GM19025 (cell line): Measurements from ENCODE around the gene ADAMTS7.
"Not testable (repeated sequence)": the region's sequence is repeated elsewhere in the genome, so short reads cannot be mapped to it uniquely, and the experiment has no call there.

Source experiments
- ATAC-seq: cut with Tn5 transposase; IDR thresholded peaks from one replicate; pipeline ENCODE4 v1.9.1; 2021; ENCODE audit warnings: mild to moderate bottlenecking, low read depth, moderate library complexity; ENCODE audit not compliant: unreplicated experiment

The ADAMTS7 gene

DNA sequence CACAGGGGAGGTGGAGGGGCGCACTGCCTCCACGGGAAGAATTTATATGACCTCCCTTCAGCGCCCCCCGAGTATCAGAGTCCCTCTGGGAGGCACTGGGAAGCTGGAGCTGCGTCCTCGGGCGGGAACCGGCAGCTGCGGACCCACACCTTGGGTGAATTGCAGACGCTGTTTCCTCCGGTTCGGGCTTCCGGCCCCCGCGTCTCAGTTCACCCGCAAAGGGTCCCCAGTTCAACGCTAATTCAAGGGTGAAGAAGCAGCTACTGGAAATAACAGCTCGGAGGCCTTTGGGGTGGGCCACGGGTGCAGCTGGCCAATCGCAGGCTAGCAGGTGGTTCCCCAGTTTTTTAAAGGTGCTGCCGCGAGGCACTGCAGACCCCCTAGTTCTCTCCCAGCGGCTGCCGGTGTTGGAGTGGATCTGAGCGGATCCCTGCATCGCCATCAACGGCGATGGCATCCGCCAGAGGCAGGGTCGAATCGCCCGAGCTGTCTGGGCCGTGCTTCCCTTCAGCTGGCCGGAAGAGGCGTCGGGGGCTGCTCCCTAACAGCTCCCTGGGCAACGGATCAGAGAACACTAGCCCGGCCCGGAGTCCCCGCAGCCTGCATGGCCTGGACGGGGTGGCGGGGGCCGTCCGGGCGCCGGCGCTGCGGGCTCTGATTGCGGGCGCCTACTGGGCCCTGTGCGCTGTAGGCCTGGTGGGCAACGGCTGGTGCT is 19.4 kb upstream of the ADAMTS7 start:
- no peak for ATAC-seq

DNA sequence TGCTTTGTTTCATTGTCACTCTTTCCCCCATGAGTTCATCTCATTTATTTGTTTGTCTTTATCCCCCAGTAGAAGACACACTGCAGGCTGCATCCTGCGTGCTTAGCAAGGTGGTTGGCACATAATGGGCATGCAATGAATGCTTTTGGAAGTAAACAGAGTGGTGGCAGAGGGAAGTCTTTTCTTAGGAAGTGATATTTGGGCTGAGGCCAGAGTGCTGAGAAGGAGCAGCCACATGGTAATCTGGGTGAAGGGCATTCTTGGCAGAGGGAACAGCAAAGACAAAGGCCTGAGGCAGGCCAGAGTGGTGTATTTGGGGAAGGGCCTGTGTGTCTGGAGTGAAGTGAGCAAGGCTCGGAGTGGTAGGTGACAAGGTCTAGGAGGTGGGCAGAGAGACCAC is 17.7 kb upstream of the ADAMTS7 start:
- ATAC-seq = no peak

- no peak for ATAC-seq
Observed at GRCh38 chr15:78822514-78822913, 11.2 kb upstream of the ADAMTS7 start.

DNA sequence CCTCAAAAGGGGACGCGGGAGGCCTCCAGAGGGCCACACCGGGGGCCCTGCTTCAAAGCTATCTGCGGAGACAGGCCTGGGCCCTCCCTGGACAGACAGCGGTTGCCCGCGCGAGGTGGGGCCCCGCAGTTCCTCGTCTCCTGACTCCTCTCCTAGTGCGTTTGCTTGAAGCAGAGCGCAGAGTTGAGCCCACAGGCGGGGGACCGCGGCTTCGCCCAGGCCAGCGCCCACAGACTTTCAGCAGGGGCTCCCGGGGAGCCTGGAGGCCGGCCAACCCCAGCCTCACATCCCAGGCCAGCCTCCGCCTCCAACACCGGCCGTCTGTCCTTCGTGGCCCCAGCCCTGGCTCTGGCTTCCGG is 540 bp upstream of the ADAMTS7 start:
- no peak for ATAC-seq

GRCh38 chr15:78810362-78811123 is 721 bp downstream of the ADAMTS7 start:
- ATAC-seq = no peak

GRCh38 chr15:78810003-78810361 is 1.3 kb downstream of the ADAMTS7 start:
- no peak for ATAC-seq

GRCh38 chr15:78808550-78808949 is 2.7 kb downstream of the ADAMTS7 start:
- ATAC-seq = no peak

- no peak for ATAC-seq
Observed at GRCh38 chr15:78807359-78807758, 3.9 kb downstream of the ADAMTS7 start.

DNA sequence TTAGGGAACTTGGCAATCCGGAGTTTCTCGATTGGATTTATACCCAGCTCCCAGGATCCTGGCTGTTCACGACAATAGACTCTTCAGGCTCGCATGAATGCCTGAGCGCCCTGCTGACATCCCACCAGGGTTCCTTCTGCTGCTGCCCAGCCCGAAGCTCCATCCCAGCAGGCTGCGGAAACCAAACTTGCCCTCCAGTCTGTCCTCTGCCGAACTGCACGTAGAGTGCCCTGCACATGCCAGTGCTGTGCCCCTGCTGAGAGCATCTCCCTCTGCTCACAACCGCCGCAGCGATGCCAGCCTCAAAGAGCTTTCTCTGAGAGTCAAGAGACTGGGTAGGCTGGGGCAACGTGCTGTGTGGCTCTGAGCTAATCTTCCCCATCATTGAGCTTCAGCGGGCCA is 6.9 kb downstream of the ADAMTS7 start:
- no peak for ATAC-seq

DNA sequence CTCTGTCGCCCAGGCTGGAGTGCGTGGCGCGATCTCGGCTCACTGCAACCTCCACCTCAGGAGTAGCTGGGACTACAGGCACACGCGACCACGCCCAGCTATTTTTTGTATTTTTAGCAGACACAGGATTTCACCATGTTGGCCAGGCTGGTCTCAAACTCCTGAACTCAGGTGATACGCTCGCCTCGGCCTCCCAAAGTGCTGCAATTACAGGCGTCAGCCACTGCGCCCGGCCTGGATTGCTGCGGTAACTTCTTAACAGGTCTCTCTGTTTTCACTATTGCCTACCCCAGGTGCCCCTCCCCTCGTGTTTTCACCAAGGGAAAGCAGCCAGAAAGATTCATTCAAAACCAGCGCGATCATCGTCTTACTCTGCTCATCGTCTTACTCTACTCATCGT is 10.5 kb downstream of the ADAMTS7 start:
- ATAC-seq = no peak

DNA sequence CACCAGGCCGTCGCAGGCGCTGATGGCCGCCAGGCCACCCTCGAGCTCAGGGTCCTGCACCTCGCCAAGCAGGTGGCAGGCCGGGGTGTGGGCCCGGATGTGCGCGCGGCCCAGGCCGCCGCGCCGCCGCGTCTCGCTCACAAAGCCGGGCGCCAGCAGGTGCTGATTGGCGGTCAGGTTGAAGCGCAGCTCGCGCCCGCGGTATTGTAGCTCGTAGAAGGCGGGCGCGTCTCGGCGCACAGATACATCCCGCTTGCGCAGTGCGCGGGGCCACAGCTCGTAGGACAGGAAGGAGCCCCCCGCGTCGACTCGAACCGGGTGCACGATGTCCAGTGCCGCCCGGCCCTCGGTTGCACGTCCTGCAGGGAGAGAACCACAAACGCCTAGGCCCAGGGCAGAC is 11.1 kb downstream of the ADAMTS7 start:
- no peak for ATAC-seq

- ATAC-seq = not testable (repeated sequence)
Observed at GRCh38 chr15:78799102-78799501, 12.2 kb downstream of the ADAMTS7 start.

DNA sequence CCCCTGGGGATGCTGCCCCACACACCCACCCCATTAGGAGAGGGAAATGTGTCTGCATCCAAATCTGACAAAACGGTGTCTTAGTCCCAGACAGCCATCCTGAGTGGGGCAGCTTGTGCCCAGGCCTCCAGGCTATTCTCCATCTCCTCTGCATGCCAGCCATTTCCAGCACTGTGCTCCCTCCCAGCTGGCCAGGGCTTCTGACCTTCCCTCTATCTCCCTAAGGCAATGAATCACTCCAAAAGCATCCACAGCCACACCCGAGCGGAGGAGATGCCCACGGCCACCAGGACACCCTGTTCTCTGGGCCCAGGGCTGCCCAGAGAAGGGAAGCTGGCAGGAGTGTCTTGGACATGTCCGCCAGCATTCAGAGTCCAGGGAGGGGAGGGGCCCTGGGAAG is 12.9 kb downstream of the ADAMTS7 start:
- ATAC-seq = not testable (repeated sequence)

DNA sequence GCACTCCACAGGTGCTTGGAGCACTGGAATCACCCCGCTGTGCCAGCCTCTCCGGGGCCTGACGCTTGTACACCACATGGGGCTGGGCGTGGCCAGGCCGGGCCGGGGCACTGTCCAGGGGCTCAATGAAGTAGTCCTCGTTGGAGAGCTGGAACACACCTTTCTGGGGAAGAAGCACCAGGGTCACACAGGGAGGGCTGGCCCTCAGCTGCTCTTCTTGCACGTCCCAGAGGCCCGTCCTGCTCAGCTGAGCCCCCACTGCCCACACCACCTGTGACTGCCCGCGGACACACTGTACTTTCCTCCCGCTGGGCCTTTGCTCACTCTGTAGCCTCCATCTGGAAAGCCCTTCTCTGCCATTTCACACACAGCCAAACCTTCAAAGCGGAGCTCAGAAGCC is 13.3 kb downstream of the ADAMTS7 start:
- no peak for ATAC-seq

DNA sequence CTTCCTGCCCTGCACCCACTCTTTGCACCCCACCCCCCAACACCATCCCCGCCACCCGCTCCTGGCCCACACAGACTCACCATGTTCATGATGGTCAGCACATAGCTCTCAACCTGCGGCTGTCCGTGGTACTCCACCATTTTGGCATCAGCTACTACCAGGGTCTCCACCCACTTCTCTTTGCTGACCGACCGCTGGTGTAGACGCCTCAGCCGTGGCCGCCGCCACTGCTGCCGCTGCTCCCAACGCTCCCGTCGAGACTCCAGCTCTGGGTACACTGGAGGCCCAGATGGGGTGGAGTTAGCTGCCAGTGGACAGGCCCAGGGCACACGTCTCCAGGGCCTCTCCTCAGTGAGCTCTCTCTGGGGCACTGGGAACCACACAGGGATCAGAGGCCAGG is 14.8 kb downstream of the ADAMTS7 start:
- no peak for ATAC-seq

DNA sequence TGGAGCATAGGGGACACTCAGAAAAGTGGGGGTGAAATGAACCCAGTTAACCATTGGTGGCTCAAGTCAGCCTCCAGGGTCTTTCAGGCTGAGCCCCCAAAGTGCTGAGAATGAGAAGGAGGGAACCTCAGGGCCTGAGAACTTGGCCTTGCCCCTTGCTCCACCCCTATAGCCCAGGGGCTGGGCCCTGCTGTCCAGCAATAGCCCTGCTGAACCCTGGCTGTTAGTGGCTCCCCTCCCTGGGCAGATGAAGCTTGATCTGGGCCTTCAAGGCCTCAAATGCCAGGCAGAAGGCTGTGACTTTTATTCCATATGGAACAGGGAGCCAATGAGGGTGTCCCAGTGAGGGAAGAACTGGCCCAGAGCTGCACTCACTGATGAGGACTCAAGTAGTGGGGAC is 16.2 kb downstream of the ADAMTS7 start:
- ATAC-seq = no peak

- ATAC-seq = not testable (repeated sequence)
Observed at GRCh38 chr15:78794446-78794845, 16.8 kb downstream of the ADAMTS7 start.

DNA sequence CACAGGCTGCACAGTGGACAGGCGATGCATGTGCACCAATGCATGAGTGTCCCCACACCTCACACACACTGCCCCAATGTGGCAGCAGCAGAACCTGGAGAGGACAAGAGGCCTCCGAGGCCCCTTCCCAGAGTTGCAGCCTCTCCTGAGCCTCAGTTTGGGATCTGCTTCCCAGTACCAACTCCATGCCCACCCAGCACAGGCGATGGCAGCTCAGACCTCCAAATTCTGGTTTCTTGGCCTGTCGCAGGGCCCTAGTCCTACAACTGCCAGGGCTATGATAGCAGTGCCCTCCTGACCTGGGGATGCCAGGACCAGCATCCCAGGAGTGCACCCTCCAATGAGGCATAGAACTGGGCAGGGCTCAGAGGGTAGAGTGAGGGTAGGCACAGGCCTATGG is 19.9 kb downstream of the ADAMTS7 start:
- no peak for ATAC-seq

DNA sequence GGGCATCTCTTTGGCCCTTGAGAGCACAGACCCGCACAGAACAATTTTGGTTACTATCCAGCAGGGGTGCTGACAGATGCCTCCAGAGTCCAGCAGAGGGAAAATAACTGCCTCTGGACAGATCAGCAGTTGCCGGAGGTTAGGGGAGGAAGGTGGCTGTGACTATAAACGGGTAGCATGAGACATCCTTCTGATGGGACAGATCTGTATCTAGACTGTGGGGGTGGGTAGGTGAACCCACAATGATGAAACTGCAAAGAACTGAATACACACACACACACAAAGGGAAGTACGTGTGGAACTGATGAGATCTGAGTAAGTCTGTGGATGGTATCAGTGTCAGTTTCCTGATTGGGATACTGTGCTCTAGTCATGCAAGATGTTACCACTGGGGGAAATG is 21.2 kb downstream of the ADAMTS7 start:
- no peak for ATAC-seq

- no peak for ATAC-seq
Observed at GRCh38 chr15:78789615-78790014, 21.6 kb downstream of the ADAMTS7 start.

DNA sequence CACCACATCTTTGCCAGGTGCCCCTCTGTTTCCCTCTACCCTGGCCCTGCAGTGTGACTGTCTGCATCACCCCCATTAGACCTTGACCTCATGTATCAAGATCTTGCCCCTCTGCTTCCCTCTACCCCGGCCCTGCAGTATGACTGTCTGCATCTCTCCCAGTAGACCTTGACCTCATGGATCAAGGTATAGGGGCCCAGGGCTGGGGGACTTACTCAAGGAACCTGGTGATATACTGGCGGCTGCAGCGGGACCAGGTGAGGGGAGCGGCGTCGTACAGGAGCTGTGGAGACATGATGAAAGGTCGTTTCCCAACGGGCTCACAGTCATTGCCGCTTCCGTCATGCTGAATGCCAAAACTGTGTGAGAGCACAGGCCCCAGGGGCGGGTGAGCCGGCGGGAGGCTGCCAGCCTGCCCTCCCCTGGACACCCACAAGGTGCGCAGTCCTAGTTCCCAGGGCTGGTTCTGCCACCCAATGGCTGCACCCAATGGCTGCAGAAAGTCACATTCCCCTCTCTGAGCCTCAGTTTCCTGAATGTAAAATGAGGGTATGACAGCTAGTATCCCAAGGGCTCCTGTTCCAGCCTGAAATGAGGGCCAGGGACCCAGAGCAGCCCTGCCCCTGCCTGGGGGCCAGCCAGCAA is 23.1 kb downstream of the ADAMTS7 start:
- ATAC-seq = no peak

DNA sequence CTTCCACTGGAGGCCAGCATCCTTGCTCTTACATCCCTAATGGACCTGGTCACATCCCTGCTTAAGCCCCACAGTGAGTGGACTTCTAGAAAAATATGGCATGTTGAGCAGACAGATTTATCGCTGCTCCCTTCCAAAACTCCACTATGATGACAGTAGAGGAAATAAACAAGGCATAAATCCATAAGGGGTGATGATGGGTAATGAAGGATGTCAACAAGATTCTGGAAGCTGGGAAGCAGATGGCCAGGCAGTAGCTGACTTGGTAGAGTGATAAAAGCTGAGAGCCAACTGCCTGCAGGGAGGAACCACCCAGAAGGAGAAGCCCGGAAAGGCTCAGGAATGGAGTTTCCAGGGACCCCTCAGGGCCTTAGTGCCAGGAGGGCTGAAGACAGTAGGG is 28.9 kb downstream of the ADAMTS7 start:
- ATAC-seq = not testable (repeated sequence)
